Measurements from ENCODE around the gene ZDHHC1.

The ZDHHC1 gene

GRCh38 chr16:67396159-67397035 is 19.9 kb downstream of the ZDHHC1 start:
- DNase-seq (ENCODE audit: extremely low read depth in 1 of 2, low read depth in 1 of 2) = no peak

DNA sequence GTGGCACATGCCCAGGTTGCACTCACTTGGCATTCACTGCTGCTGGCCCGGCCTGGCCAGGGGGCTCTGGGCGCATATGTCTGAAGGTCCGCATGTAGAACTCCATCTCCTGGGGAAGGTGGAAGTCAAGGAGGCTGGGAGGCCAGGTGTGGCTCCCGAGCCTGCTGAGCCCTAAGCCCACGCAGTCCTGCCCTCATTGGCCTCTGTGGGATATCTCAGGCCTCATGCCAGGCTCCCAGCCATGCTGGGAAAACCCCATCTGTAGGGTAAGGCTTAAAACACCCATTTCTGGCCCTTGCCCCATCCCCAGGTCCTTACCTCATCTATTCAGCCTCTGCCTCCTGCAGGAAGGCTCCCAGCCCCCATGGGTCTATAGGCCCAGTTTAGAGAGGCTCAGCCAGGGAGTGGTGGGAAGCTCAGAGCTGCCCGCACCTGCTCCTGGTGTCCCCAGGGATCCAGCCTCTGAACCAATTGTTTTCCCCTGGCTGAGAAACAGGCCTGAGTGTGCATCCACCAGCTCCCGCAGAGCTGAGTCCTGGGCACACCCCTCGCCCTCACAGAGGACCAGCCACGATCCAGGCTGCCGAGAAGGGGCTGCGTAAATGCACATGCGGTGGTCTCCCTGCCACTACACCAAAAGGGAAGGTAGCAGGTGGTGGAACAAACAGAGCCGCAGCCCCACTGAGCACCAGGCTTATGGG is 20.7 kb downstream of the ZDHHC1 start:
- no peak for DNase-seq (ENCODE audit: extremely low read depth in 1 of 2, low read depth in 1 of 2)

- no peak for DNase-seq (ENCODE audit: extremely low read depth in 1 of 2, low read depth in 1 of 2)
Measured at GRCh38 chr16:67395105-67395457, 21.2 kb downstream of the ZDHHC1 start.

DNA sequence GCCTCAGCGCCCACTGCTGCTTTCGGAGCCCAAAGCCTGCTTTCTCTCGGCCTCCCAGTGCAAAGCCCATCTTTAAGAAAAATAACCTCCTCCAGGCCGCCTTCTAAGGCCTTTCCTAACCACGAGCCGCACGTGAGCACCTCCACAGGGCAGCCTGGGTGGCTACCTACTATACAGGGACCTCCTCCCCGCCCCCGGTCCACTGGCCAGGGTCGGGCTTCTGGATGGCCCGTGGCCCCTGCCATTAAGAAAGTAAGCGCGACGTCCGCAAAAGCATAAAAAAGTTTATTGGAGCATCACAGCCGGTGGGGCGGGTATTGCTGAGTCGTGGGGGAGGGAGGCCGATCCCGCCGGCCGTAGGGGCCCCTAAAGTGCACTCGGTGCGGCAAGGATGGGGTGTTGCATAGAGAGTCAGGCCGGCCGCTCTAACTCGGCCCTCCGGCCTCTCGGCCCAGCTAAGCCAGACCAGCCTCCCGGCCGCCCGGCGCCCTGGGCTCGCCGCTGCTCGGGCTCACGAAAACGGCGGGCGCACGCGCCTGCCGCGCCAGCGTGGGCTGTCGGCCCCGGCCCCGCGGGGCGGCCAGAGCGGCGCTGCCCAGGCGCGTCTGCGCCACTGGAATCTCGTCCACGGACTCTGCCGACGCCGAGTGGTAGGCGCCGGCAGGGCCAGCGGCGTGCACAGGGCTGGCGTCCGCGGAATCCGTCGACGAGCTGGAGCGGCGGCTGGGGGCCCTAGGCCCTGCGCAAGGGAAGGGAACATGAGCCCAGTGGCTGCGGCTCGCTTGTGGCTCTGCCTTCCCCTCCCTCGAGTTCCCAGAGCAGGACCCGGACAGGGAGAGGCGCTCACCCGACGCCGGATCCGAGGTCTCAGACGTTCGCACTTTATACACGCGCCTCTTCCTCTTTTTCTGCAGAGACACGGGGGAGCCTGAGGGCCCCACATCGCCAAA is 21.8 kb downstream of the ZDHHC1 start:
- no peak for DNase-seq (ENCODE audit: extremely low read depth in 1 of 2, low read depth in 1 of 2)

- no peak for DNase-seq (ENCODE audit: extremely low read depth in 1 of 2, low read depth in 1 of 2)
Measured at GRCh38 chr16:67393788-67394154, 22.5 kb downstream of the ZDHHC1 start.

- DNase-seq (ENCODE audit: extremely low read depth in 1 of 2, low read depth in 1 of 2) = peak in 1 of 2 donors; percentile 32
Measured at GRCh38 chr16:67393111-67393787, 23.0 kb downstream of the ZDHHC1 start, which contains the start of gene TPPP3. Gene TPPP3 (minus strand): TSS chr16:67393498. CDS start chr16:67391111, 2,387 bp downstream.

DNA sequence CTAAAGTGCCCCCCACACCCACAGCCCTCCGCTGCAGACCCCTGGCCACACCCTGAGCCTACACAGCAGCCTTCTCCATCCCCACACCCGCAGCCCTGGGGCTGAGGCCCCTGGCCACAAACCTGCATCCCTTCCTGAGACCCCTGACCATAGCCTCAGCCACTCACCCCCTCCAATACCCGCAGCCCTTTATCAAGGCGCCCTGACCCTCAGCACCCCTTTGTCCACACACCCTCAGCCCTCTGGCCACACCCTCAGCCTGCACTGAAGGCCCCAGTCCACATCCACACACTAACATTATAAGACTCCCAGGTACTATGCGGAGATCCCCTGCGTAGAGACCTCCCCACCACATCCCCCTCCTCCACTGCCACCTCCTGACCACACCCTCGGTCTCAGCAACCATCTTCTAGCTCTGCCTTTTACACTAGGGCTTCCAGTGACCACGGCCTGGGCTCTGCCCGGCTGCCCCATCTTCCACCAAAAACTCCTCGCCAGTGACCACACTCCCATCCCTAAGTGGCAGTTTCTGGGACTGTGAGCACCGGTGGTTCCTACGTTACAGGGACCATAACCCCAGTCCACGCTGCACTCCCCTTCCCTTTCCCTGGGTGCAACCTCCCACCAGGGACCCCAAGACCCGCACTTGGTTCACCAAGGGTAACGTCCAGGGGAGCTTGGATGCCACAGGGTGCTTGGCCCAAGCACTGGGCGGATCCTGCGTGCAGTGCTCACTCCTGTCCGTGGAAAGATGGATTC is 23.8 kb downstream of the ZDHHC1 start:
- DNase-seq (ENCODE audit: extremely low read depth in 1 of 2, low read depth in 1 of 2) = no peak

GRCh38 chr16:67391424-67392300 is 24.6 kb downstream of the ZDHHC1 start:
- no peak for DNase-seq (ENCODE audit: extremely low read depth in 1 of 2, low read depth in 1 of 2)

- DNase-seq (ENCODE audit: extremely low read depth in 1 of 2, low read depth in 1 of 2) = no peak
Measured at GRCh38 chr16:67390816-67391423, 25.4 kb downstream of the ZDHHC1 start.

- no peak for DNase-seq (ENCODE audit: extremely low read depth in 1 of 2, low read depth in 1 of 2)
Measured at GRCh38 chr16:67389911-67390815, 26.1 kb downstream of the ZDHHC1 start.

DNA sequence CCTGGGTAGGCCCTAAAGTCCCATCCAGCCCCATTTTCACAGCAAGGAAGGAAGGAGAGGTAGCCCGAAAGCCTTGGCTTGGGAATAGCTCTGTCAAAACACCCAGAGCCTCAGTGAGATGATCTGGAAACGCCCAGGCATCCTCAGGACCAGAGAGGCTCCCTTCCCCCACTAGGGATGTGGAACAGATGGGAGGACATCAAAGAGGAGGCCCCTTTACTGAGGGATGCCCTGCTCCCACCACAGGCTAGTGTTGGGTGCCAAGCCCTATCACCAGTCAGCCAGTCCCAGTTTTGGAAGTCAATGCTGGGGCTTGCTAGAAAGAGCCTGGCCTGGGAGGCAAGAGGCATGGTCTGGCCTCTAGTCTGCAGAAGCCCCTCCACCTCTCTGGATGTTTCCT is 27.7 kb downstream of the ZDHHC1 start:
- DNase-seq (ENCODE audit: extremely low read depth in 1 of 2, low read depth in 1 of 2) = no peak

- no peak for DNase-seq (ENCODE audit: extremely low read depth in 1 of 2, low read depth in 1 of 2)
Measured at GRCh38 chr16:67388191-67388590, 28.1 kb downstream of the ZDHHC1 start.

DNA sequence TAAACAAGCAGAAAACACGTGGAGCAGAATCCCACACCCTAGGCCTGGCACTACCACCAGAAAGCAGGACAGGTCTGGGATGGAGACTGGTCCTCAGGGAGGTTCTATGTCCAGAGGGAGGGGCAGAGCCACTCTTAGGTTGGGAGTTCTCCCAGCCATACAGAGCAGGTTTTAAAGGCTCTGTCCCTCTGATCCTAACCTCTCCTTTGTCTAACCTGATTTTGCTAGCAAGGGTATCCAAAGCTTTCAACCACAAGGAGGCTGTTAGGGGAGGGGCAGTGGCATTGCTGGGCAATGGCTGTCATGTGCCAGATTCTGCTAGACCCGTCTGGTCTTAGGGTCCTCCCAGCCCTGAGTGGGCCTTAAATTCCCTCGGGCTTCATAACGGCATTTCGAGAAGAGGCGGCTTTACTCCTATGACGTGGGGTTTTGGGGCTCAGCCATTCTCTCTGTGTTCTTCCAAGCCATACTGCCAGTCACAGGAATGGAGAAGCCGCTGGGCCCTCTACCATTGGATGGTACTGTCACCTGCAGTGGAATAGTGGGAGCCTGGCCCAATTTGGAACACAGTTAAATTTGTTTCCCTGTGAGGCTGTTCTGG is 28.7 kb downstream of the ZDHHC1 start:
- no peak for DNase-seq (ENCODE audit: extremely low read depth in 1 of 2, low read depth in 1 of 2)

DNA sequence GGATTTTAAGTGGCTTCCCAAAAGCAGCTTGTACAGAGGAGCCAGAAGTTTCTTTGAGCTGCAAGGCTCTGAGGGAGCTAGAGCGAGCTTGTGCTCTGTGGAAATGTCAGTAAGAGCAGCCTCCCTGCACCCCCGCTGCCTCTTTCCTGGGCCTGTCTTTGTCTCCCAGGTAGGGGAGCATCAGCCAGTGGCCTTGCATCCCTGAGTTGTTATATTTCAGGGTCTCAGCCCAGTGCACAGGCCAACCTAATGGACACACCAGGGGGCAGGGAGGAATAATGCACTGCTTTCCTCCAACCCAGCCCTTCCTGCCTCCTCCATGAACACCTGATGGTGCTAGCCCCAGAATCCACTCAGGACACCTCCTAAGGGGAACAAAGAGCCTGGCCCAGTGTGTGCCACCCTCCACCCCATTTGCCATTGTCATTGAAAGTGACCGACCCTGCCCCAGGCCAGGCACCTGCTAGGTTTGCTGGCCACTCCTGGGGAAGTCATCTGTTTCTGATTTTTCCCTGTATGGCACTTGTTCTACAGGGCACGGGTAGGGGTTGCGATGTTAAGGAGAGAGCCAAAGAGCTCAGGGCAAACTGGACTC is 29.3 kb downstream of the ZDHHC1 start:
- DNase-seq (ENCODE audit: extremely low read depth in 1 of 2, low read depth in 1 of 2) = no peak

DNA sequence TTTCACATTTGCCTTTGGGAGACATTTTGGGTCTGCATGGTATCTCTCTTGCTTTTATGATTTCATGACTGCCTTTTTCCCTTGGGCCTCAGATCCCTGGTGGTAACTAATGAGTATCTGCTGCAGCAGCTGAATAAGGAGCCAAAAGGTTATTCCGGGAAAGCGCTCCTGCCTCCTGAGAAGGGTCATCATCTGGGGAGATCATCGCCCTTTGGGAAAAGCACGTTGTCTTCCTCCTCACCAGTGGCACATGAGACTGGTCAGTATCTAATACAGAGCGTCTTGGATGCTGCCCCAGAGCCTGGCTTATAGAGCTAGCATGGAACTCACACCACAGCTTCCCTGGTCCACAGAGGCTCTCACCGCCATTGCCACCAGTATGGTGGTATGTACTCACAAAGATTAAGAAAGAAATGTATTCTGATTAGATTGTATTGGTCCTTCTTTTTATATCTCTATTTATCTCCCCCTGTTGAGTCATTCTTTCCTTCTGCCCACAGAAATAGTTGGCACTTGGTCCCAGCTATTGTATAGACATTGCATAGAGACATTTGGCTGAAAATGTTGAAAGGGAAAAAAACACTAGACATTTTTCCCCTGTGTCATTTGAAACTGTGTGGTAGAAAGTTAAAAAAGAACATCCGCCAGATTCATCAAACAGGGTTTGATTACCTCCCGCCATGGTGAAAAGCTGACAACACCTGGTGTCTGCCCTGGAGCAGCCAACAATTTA is 31.3 kb downstream of the ZDHHC1 start:
- DNase-seq (ENCODE audit: extremely low read depth in 1 of 2, low read depth in 1 of 2) = no peak

DNA sequence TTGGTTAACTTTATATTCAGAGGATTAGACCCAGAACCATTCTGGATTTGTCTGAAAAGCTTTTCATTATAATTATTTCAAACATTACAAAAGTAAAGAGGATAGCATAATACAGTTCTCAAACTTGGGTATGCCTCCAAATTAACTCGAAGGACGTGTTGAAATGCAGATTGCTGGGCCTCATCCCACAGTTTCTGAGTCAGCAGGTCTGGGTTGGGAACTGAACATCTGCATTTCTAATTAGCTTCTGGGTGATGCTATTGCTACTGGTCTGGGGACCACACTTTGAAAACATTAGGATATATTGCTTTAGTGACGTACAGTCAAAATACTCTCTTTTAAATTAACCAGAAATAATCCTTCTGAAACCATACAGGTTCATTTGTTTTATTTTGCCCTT is 33.0 kb downstream of the ZDHHC1 start:
- no peak for DNase-seq (ENCODE audit: extremely low read depth in 1 of 2, low read depth in 1 of 2)

Data from stimulated activated CD8-positive, alpha-beta memory T cell treated with anti-CD3 and anti-CD28 coated beads, Interleukin-7, amount 100 ng/mL, for 48 hours (primary cell).